ENCODE measurements around the gene JMJD7.

DNA sequence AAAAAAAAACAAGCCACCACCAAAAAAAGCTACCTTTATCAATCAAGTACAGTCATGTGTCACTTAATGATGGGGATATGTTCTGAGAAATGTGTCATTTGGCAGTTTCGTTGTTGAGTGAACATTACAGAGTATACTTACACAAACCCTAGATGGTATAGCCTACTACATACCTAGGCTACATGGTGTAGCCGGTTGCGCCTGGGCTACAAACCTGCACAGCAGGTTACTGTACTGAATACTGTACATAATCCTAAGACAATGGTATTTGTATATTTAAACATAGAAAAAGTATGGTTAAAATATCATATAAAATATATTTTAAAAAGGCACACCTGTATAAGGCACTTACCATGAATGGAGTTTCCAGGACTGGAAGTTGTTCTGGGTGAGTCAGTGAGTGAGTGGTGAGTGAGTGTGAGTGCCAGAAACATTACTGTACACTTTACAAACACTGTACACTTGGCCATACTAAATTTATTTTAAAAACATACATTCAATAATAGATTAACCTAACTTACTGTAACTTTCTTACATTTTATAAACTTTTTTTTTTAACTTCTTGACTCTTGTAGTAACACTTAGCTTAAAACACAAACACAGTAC lies 25.9 kb upstream of the JMJD7 start:
- TF ChIP-seq, protein P1, sequence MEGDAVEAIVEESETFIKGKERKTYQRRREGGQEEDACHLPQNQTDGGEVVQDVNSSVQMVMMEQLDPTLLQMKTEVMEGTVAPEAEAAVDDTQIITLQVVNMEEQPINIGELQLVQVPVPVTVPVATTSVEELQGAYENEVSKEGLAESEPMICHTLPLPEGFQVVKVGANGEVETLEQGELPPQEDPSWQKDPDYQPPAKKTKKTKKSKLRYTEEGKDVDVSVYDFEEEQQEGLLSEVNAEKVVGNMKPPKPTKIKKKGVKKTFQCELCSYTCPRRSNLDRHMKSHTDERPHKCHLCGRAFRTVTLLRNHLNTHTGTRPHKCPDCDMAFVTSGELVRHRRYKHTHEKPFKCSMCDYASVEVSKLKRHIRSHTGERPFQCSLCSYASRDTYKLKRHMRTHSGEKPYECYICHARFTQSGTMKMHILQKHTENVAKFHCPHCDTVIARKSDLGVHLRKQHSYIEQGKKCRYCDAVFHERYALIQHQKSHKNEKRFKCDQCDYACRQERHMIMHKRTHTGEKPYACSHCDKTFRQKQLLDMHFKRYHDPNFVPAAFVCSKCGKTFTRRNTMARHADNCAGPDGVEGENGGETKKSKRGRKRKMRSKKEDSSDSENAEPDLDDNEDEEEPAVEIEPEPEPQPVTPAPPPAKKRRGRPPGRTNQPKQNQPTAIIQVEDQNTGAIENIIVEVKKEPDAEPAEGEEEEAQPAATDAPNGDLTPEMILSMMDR (IDR thresholded peaks at IDR 0.05; ENCODE audit: low read depth, low read length, poor library complexity, severe bottlenecking) = no peak
- no peak for TF ChIP-seq EZH2phosphoT487 (IDR thresholded peaks at IDR 0.05; ENCODE audit: borderline replicate concordance, low read length)

Measured in DOHH2 (cell line).